AG04450 (cell line): ENCODE results near the gene NUP188. TPM values are rescaled to one million over a fixed set of nuclear protein-coding genes. Genes with fewer than 3 reads are reported as not detected.
A peak's percentile ranks its signal among the peaks of the same experiment; 100 is the strongest.

Experiments
- CTCF ChIA-PET: fragments of 300-600, 350-600 bp; formaldehyde crosslinking; extraction: SDS; loops from one replicate; lab custom pipeline; 2022; ENCODE audit warnings: antibody characterized with exemption, inconsistent platforms; lab: Charles Lee
- POLR2A ChIA-PET: fragments of 350-600 bp; formaldehyde crosslinking; extraction: SDS; loops from one replicate; lab custom pipeline; 2021; ENCODE audit warnings: antibody characterized with exemption, inconsistent platforms; lab: Yijun Ruan, JAX
- DNase-seq: peaks from one replicate; pipeline ENCODE4 v3.0.0-alpha.2; 2011; ENCODE audit warnings: low read depth, low spot score
- H3K27ac ChIP-seq: one replicate; pipeline ENCODE4 v1.5.1; 2012; ENCODE audit warnings: low read depth, low read length, control low read depth
- H3K27me3 ChIP-seq: one replicate; pipeline ENCODE4 v1.6.0; 2012; ENCODE audit warnings: low read length; ENCODE audit not compliant: control insufficient read depth, insufficient read depth
- H3K4me3 ChIP-seq: 2 replicates; pipeline ENCODE4 v1.5.1; 2011; ENCODE audit warnings: mild to moderate bottlenecking, low read depth, low read length, control low read depth
- H3K9me3 ChIP-seq: 2 replicates; pipeline ENCODE4 v1.5.1; 2012; ENCODE audit warnings: low read length; ENCODE audit not compliant: control insufficient read depth, insufficient read depth
- polyA plus RNA-seq: library from polyadenylated mRNA; depleted of rRNA; stranded (reverse); fragments of >200 nt; gene quantifications from 2 replicates; pipeline ENCODE4 v1.2.3, GENCODE V29; 2011
- TF ChIP-seq, protein P1 (sequence below): IDR thresholded peaks from 2 replicates; pipeline ENCODE4 v1.5.1; 2011; ENCODE audit warnings: low read depth, low read length, control low read depth, inconsistent platforms

The NUP188 gene
- polyA plus RNA-seq, 1 experiment, result 46.3 TPM

DNA sequence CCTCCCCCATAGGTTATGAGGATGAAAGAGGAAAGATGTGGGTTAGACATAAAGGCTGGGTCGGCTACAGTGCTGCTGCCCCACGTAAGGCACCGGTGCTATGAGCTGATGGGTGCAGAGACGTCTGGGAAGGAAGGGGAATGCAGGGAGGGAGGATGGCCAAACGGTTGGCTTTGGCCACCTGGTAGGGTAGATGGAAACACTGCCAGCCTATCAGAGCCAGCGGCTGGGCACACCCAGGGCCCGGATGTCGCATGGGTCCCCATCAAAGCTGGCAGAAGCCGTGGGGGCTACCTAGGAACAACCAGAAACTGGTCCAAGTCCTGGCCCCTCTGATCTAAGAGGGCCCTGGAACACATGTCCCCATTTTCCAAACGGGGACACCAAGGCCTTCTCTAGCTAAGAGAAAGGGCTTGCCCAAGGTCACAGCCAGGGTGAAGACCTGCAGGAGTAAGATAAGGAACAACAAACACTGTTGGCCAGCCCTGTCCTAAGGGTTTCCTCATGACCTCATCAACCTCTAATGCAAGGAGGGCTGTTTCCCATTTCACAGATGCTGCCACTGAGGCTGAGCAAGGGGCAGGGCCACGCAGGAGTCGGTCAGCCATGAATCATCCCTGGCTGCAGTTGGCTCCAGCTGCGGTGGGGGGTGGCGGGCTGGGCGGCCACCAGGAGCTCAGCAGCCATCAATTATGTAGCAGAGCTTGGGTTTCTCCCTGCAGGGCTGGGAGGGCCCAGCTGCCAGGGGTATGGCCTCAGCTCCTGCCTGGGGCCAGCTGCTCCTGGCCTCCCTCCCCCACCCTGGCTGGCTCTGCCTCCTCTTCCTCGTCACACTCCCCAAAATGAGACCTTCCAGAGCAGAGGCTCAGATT is 75.8 kb downstream of the NUP188 start:
- CTCF ChIA-PET, result interaction anchor here (0.7 to 1.1 kb wide), 2 partner anchors 17 to 205 kb away, joined by 3 read pairs; partner anchors contain the start of gene ENDOG

GRCh38 chr9:129023908-129024233 is 76.4 kb downstream of the NUP188 start:
- H3K4me3 ChIP-seq, result no peak overlapping the region
- no peaks in the 10 kb centered on the region for H3K27me3 ChIP-seq
- CTCF ChIA-PET, result interaction anchor here (0.9 kb wide), 1 partner anchor 206 kb away, joined by 5 read pairs; no protein-coding TSS in a partner anchor
- peak overlapping the region; percentile 53 for H3K27ac ChIP-seq
- POLR2A ChIA-PET, result interaction anchor here (0.5 to 0.9 kb wide), 4 partner anchors 76 to 640 kb away, joined by 3 to 9 read pairs (median 4); no protein-coding TSS in a partner anchor
- no peaks in the 10 kb centered on the region for H3K9me3 ChIP-seq
- DNase-seq, result no peak
- TF ChIP-seq, protein P1, sequence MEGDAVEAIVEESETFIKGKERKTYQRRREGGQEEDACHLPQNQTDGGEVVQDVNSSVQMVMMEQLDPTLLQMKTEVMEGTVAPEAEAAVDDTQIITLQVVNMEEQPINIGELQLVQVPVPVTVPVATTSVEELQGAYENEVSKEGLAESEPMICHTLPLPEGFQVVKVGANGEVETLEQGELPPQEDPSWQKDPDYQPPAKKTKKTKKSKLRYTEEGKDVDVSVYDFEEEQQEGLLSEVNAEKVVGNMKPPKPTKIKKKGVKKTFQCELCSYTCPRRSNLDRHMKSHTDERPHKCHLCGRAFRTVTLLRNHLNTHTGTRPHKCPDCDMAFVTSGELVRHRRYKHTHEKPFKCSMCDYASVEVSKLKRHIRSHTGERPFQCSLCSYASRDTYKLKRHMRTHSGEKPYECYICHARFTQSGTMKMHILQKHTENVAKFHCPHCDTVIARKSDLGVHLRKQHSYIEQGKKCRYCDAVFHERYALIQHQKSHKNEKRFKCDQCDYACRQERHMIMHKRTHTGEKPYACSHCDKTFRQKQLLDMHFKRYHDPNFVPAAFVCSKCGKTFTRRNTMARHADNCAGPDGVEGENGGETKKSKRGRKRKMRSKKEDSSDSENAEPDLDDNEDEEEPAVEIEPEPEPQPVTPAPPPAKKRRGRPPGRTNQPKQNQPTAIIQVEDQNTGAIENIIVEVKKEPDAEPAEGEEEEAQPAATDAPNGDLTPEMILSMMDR, result no peak

More for the DNA sequence above, 75.8 kb downstream of the NUP188 start:
- POLR2A ChIA-PET, result interaction anchor here (0.7 to 0.9 kb wide), 2 partner anchors 75 to 151 kb away, joined by 4 to 9 read pairs; no protein-coding TSS in a partner anchor
- H3K27me3 ChIP-seq, result no peaks in the 10 kb centered on the region
- TF ChIP-seq, protein P1, result no peak
- no peak overlapping the region for H3K4me3 ChIP-seq
- DNase-seq, result peak; percentile 60
- H3K9me3 ChIP-seq, result no peaks in the 10 kb centered on the region
- H3K27ac ChIP-seq, result peak overlapping the region; percentile 53

GRCh38 chr9:129026442-129027223 is 79.1 kb downstream of the NUP188 start:
- no peaks in the 10 kb centered on the region for H3K9me3 ChIP-seq
- ChIA-PET POLR2A (no interaction called here), CTCF (no interaction called here)
- H3K4me3 ChIP-seq, result peak overlapping the region; percentile 79
- TF ChIP-seq, protein P1, result no peak
- no peak overlapping the region for H3K27ac ChIP-seq
- DNase-seq, result no peak
- H3K27me3 ChIP-seq, result no peaks in the 10 kb centered on the region

GRCh38 chr9:129027224-129027684 is 79.8 kb downstream of the NUP188 start:
- POLR2A ChIA-PET, result no interaction called here
- Histone ChIP-seq H3K27me3 (no peaks in the 10 kb centered on the region), H3K27ac (no peak overlapping the region), H3K4me3 (peak overlapping the region; percentile 79), H3K9me3 (no peaks in the 10 kb centered on the region)
- CTCF ChIA-PET, result interaction anchor here (1.1 kb wide), 1 partner anchor 12 kb away, joined by 7 read pairs; no protein-coding TSS in a partner anchor
- TF ChIP-seq, protein P1, result no peak
- no peak for DNase-seq
